LNCaP clone FGC (cell line): ENCODE results near the gene CCDC137.

Source experiments
- DNase-seq: peaks from one replicate; pipeline ENCODE4 v3.0.0-alpha.2; 2011; ENCODE audit warnings: low read depth
- H3K4me3 ChIP-seq: 2 replicates; pipeline ENCODE4 v1.5.1; 2011; ENCODE audit warnings: mild to moderate bottlenecking, low read depth, low read length, control low read depth
- TF ChIP-seq, protein P1 (sequence below): IDR thresholded peaks from 2 replicates; pipeline ENCODE4 v1.5.1; 2012; ENCODE audit warnings: mild to moderate bottlenecking; ENCODE audit not compliant: control insufficient read depth, insufficient read depth; ENCODE audit errors: extremely low read depth

Gene CCDC137

DNA sequence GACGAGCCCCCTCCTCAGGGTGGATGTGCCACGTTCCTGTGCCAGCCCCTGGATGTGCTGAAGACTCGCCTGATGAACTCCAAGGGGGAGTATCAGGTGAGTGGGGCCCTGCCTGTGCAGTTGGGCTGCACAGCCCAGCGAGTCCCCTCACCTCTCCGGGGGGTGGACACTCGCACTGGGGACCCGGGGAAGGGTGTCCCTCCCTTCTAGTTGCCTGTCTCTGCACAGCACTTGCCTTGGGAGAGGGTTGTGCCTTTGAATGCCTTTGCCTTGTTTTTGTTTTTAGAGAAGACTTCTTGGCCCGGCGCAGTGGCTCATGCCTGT, 51.2 kb downstream of the CCDC137 start:
- no peak overlapping the region for H3K4me3 ChIP-seq
- TF ChIP-seq, protein P1, sequence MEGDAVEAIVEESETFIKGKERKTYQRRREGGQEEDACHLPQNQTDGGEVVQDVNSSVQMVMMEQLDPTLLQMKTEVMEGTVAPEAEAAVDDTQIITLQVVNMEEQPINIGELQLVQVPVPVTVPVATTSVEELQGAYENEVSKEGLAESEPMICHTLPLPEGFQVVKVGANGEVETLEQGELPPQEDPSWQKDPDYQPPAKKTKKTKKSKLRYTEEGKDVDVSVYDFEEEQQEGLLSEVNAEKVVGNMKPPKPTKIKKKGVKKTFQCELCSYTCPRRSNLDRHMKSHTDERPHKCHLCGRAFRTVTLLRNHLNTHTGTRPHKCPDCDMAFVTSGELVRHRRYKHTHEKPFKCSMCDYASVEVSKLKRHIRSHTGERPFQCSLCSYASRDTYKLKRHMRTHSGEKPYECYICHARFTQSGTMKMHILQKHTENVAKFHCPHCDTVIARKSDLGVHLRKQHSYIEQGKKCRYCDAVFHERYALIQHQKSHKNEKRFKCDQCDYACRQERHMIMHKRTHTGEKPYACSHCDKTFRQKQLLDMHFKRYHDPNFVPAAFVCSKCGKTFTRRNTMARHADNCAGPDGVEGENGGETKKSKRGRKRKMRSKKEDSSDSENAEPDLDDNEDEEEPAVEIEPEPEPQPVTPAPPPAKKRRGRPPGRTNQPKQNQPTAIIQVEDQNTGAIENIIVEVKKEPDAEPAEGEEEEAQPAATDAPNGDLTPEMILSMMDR, result no peak
- DNase-seq, result no peak

GRCh38 chr17:81719410-81720266, 53.1 kb downstream of the CCDC137 start:
- no peak overlapping the region for H3K4me3 ChIP-seq
- DNase-seq, result no peak
- TF ChIP-seq, protein P1, result no peak

GRCh38 chr17:81720267-81721071, 53.9 kb downstream of the CCDC137 start:
- H3K4me3 ChIP-seq, result no peak overlapping the region
- TF ChIP-seq, protein P1, result no peak
- DNase-seq, result no peak

DNA sequence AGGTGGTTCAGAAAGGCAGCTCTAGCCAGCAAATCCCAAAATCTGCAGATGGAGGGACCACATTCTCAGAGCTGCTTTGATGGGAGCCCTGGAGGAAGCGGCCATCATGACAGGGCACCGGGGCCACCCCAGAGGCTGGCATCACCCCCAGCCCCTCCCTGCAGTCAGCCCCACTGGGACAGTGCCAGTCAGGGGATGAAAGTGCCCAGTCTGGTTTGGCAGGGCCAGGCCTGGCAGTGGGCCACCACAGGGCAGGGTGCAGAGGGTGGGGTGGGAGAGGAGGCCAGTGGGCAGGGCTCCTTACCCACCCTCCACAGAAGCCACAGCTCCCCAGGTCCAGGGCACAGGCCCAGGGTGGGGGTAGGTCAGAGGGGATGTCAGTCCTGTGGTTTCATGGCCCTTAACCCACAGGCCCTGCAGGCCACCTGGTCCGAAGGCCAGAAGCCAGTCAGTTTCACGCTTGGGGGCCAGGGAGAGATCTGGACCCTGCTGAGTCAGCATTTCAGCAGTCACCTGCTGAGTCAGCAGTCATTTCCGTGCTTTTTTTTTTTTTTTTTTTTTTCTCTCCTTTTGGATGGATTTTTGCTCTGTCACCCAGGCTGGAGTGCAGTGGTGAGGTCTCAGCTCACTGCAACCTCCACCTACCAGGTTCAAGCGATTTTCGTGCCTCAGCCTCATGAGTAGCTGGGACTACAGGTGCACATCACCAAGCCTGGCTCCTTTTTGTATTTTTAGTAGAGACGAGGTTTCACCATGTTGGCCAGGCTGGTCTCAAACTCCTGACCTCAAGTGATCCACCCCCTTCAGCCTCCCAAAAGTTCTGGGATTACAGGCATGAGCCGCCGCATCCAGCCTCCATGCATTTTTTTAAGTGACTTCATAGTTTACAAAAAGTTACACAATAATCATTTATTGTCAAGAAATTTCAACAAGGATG, 55.9 kb downstream of the CCDC137 start:
- peak; percentile 73 for DNase-seq
- H3K4me3 ChIP-seq, result no peak overlapping the region
- TF ChIP-seq, protein P1, result no peak
